Right lobe of liver (tissue), 6 donors: ENCODE measurements around the gene ATOSA. TPM values are rescaled to one million over a fixed set of nuclear protein-coding genes. Genes with fewer than 3 reads are reported as not detected.

Source experiments
- ATAC-seq, 4 donors: fragments of 200-7000 bp; cut with Tn5 transposase; one replicate each; pipeline ENCODE4 v1.9.1; 2020; ENCODE audit warnings: mild to moderate bottlenecking in 4 of 4, moderate library complexity in 4 of 4
- DNase-seq, 3 donors: peaks; one replicate each; pipeline ENCODE4 v3.0.0-alpha.2; 2020
- H3K27ac ChIP-seq, 3 donors: fragments of 200-600 bp; one replicate each; pipeline ENCODE4 v1.8.0; 2022
- H3K27me3 ChIP-seq, 2 donors: fragments of 200-600 bp; one replicate each; pipeline ENCODE4 v1.8.0; 2022
- H3K36me3 ChIP-seq, 4 donors: fragments of 200-600 bp; sonication (generic) in 1 of 4; one replicate each; pipeline versions ENCODE4 v1.5.1 to v1.8.0; 2017 to 2022; ENCODE audit warnings: control low read depth in 1 of 4
- H3K4me1 ChIP-seq, 4 donors: fragments of 200-600 bp; sonication (generic) in 1 of 4; one replicate each; pipeline versions ENCODE4 v1.5.1 to v1.8.0; 2017 to 2022; ENCODE audit warnings: control low read depth in 1 of 4
- H3K4me3 ChIP-seq, 3 donors: fragments of 200-600 bp; one replicate each; pipeline ENCODE4 v1.8.0; 2022
- H3K9me3 ChIP-seq, 4 donors: fragments of 200-600 bp; sonication (generic) in 1 of 4; one replicate each; pipeline versions ENCODE4 v1.5.1 to v1.8.0; 2017 to 2022; ENCODE audit warnings: control low read depth in 1 of 4
- CTCF ChIP-seq, 4 donors: fragments of 200-600 bp in 3 of 4; fragments of 450-650 bp in 1 of 4; IDR thresholded peaks; one replicate each; pipeline versions ENCODE4 v1.5.1 to v1.8.0; 2016 to 2022; ENCODE audit warnings: antibody characterized with exemption in 4 of 4, mild to moderate bottlenecking in 2 of 4
- POLR2A ChIP-seq: fragments of 450-650 bp; IDR thresholded peaks from one replicate; pipeline ENCODE4 v1.6.1; 2017; ENCODE audit warnings: antibody characterized with exemption, mild to moderate bottlenecking
- WGBS: methylation state at CpG from one replicate; pipeline ENCODE4 v1.1.6; 2018; ENCODE audit warnings: low coverage, low lambda C conversion rate; ENCODE audit not compliant: insufficient coverage; ENCODE audit errors: missing lambda C conversion rate; 5-methylcytosine and 5-hydroxymethylcytosine counted together
- intact Hi-C, 2 donors: fragments of 100-400 bp; cut with DNase I; formaldehyde crosslinking; loops; one replicate each; pipeline versions ENCODE4 v1.11.2 to v1.14.1; 2022
- total RNA-seq, 6 experiments: library from RNA; depleted of rRNA in 2 of 6; stranded (reverse); fragments of >200 nt in 2 of 6; fragmentation: NEBNext Ultra II Directional in 3 of 6; extraction: Animal tissue kit (Norgen Biotek cat#: 25700) in 3 of 6; gene quantifications; one replicate each; pipeline versions ENCODE4 v1.1.0 to v1.2.4, GENCODE V29; 2016 to 2023
- donor health status: DM: no; HTN: yes; CAD: no.
- donor health status: DM: no; HTN: no; CAD: no.
- donor health status: DM: no; HTN: no; CAD: no.
- donor health status: DM: no; HTN: yes; CAD: no.
- donor health status: DM: no; HTN: yes; CAD: no.

ATOSA gene
- total RNA-seq, 6 experiments from 2014 or later: 18.9 to 52.9 (median 35.4) TPM

GRCh38 chr15:52677593-52678467, 1.4 kb downstream of the ATOSA start:
- intact Hi-C loops: no loop called here
- DNase-seq: peak; percentile 65 to 70 (median 68)

DNA sequence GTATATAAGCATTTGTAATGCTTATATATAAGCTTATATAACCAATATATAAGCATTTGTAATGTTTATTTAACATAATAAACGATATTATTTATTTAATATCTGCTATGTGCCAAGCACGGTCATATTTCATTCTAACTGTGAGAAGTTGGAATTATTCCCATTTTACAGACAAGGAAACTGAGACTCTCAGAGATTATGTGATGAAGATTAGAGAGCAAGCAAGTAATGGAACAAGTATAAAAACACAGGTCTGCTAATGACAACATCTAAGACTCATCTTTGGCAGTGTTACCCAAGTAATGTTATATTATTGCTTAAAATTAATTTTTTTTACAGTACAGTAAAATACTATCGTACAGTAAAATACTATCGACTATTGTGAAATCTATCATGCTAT, 4.4 kb downstream of the ATOSA start:
- H3K27me3 ChIP-seq: no peaks in the 10 kb centered on the region
- peaks cover 0 to 26% (median 1%) of the 10 kb centered on the region in 4 donors for H3K4me1 ChIP-seq
- no peak overlapping the region for H3K27ac ChIP-seq
- 69% methylated on average over 4 of the region's 4 CpGs for WGBS
- no peak for ATAC-seq
- peaks cover 0 to 31% (median 4%) of the 10 kb centered on the region in 4 donors for H3K36me3 ChIP-seq
- TF ChIP-seq CTCF (IDR thresholded peaks at IDR 0.05) (no peak), POLR2A (no peak)
- no peak for DNase-seq
- H3K9me3 ChIP-seq: no peaks in the 10 kb centered on the region
- no peak overlapping the region for H3K4me3 ChIP-seq
- intact Hi-C loops: no loop called here

More at GRCh38 chr15:52677593-52678467, 1.4 kb downstream of the ATOSA start:
- Histone ChIP-seq H3K36me3 (peaks cover 0 to 27% (median 2%) of the 10 kb centered on the region in 4 donors), H3K4me3 (peak overlapping the region; percentile 81 to 85 (median 82)), H3K27me3 (no peaks in the 10 kb centered on the region), H3K4me1 (peaks cover 0 to 26% (median 1%) of the 10 kb centered on the region in 4 donors), H3K9me3 (no peaks in the 10 kb centered on the region), H3K27ac (peak overlapping the region; percentile 92 to 97 (median 95))
- no peak for TF ChIP-seq POLR2A
- TF ChIP-seq CTCF (IDR thresholded peaks at IDR 0.05): peak in 2 of 4 donors; percentile 13 to 14
- under 1% methylated on average over 16 of the region's 16 CpGs for WGBS
- ATAC-seq: peak; percentile 55 to 66 (median 60)

DNA sequence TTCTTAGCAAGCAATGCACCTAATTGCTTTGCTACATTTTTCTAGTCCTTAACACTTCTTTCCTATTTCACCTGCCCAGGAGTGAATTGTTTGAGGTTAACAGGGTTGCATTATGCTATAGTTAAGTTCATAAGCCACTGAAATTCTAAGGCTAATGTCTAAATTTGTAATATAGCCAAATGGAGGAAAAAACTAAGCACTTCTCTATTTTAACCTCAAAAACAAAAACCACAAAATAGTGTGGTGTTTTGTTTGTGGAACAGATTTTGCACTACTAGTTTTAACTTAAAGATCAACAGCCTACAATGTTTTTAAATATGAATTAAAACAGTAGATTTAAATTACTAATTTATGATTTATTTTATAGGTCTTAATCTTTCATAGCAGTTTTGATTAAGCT, 5.5 kb downstream of the ATOSA start:
- intact Hi-C loops: no loop called here

DNA sequence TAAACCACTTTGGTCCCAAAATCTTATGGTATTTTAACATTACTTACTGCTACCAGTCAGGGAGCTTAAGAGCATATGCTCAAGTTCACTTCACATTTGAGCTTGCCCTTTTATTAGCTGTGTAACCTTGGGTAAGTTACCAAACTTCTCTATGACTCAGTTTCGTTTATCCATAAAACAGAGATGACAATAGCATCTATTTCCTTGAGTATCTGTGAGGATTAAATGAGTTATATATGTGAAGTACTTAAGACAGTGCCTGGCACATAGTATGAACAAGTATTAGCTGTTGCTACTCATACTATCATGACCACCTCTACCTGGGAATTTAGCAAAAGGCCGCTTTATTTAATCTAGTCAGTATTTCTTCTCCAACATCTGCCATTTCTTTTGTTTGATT, 5.9 kb downstream of the ATOSA start:
- H3K4me3 ChIP-seq: no peak overlapping the region
- no peaks in the 10 kb centered on the region for H3K27me3 ChIP-seq
- H3K36me3 ChIP-seq: peaks cover 0 to 46% (median 6%) of the 10 kb centered on the region in 4 donors
- no peak for ATAC-seq
- H3K27ac ChIP-seq: no peak overlapping the region
- TF ChIP-seq POLR2A (no peak), CTCF (IDR thresholded peaks at IDR 0.05) (no peak)
- no peak for DNase-seq
- 70% methylated on average over 2 of the region's 2 CpGs for WGBS
- H3K4me1 ChIP-seq: peaks cover 0 to 26% (median 1%) of the 10 kb centered on the region in 4 donors
- H3K9me3 ChIP-seq: no peaks in the 10 kb centered on the region
- intact Hi-C loops: no loop called here

More for the DNA sequence above, 5.5 kb downstream of the ATOSA start:
- ATAC-seq (no peak), DNase-seq (no peak)
- H3K9me3 ChIP-seq: no peaks in the 10 kb centered on the region
- H3K27ac ChIP-seq: no peak overlapping the region
- H3K36me3 ChIP-seq: peaks cover 0 to 42% (median 5%) of the 10 kb centered on the region in 4 donors
- no peaks in the 10 kb centered on the region for H3K27me3 ChIP-seq
- TF ChIP-seq POLR2A (no peak), CTCF (IDR thresholded peaks at IDR 0.05) (no peak)
- peaks cover 0 to 26% (median 1%) of the 10 kb centered on the region in 4 donors for H3K4me1 ChIP-seq
- H3K4me3 ChIP-seq: no peak overlapping the region
